GM23338 (cell line): Measurements from ENCODE around the gene ITGA3. TPM values are rescaled to one million over a fixed set of nuclear protein-coding genes. Genes with fewer than 3 reads are reported as not detected.

Experiments
- CREB1 ChIP-seq: fragments of 250-450 bp; sonication (Bioruptor Pico); IDR thresholded peaks from 2 replicates; pipeline ENCODE4 v1.5.0; 2020; ENCODE audit warnings: low read depth, mild to moderate bottlenecking, moderate library complexity
- CTCF ChIP-seq, 2 experiments: fragments of 200-600 bp in 1 of 2; sonication (generic) in 1 of 2; conservative IDR thresholded peaks; 2 replicates each; pipeline versions ENCODE4 v1.5.1 to v1.6.1; 2016 to 2017; ENCODE audit warnings: antibody characterized with exemption in 2 of 2, low read depth in 2 of 2, mild to moderate bottlenecking in 2 of 2, moderate library complexity in 1 of 2
- EZH2 ChIP-seq: fragments of 200-600 bp; sonication (generic); IDR thresholded peaks from one replicate; pipeline ENCODE4 v1.8.0; 2017; ENCODE audit warnings: antibody characterized with exemption, mild to moderate bottlenecking, low read depth; ENCODE audit not compliant: unreplicated experiment
- POLR2AphosphoS5 ChIP-seq: IDR thresholded peaks from 2 replicates; pipeline ENCODE4 v1.6.1; 2016; ENCODE audit warnings: antibody characterized with exemption, low read depth
- REST ChIP-seq: IDR thresholded peaks from one replicate; pipeline ENCODE4 v1.6.1; 2018; ENCODE audit warnings: antibody characterized with exemption; ENCODE audit not compliant: unreplicated experiment
- ZNF114 ChIP-seq: fragments of 250-450 bp; sonication (Bioruptor Pico); IDR thresholded peaks from 2 replicates; pipeline ENCODE4 v1.5.0; 2020; ENCODE audit warnings: mild to moderate bottlenecking, moderate library complexity
- ZNF462 ChIP-seq: fragments of 250-450 bp; sonication (Bioruptor Pico); IDR thresholded peaks from 2 replicates; pipeline ENCODE4 v1.5.0; 2020; ENCODE audit warnings: mild to moderate bottlenecking, moderate library complexity
- polyA plus RNA-seq: library from polyadenylated mRNA; unstranded; fragments of >200 nt; fragmentation: Nextera tagmentation; extraction: Ambion mirVana; gene quantifications from 2 replicates; pipeline ENCODE4 v1.2.1, GENCODE V29; 2016
- total RNA-seq: library from RNA; depleted of rRNA; stranded (reverse); fragments of >200 nt; shearing (Covaris generic); gene quantifications from 2 replicates; pipeline ENCODE4 v1.2.3, GENCODE V29; 2014

Gene ITGA3
- total and polyA plus RNA-seq, 2 experiments from 2014 or later = 9.6 to 28.3 TPM

GRCh38 chr17:50080096-50080480 lies 24.2 kb downstream of the ITGA3 start (continued):
- no peak for TF ChIP-seq ZNF462 (CRISPR knock-in tag)
- TF ChIP-seq POLR2AphosphoS5 = no peak
- TF ChIP-seq CTCF (conservative IDR thresholded peaks at IDR 0.05; ENCODE audit: low read depth in 2 of 2) = no peak
- TF ChIP-seq ZNF114 (CRISPR knock-in tag) = no peak
- no peak for TF ChIP-seq EZH2
- TF ChIP-seq CREB1 = no peak
- TF ChIP-seq REST = no peak
